Measurements from ENCODE around the gene ISG15. TPM values are rescaled to one million over a fixed set of nuclear protein-coding genes. Genes with fewer than 3 reads are reported as not detected.

ISG15 gene
- 11.0 TPM for total RNA-seq

- DNase-seq (ENCODE audit: low spot score in 2 of 2), result peak; percentile 58 to 80
Measured at GRCh38 chr1:1013105-1013921, at the start of gene ISG15. Gene ISG15 (plus strand): TSS chr1:1013497. CDS start chr1:1013574, 77 bp downstream.

GRCh38 chr1:963746-964525 is 49.4 kb upstream of the ISG15 start:
- DNase-seq (ENCODE audit: low spot score in 2 of 2) (no peak), FAIRE-seq (no peak)

More at GRCh38 chr1:1013105-1013921, at the start of gene ISG15:
- no peak for FAIRE-seq

- no peak for FAIRE-seq
- DNase-seq (ENCODE audit: low spot score in 2 of 2), result no peak
Measured at GRCh38 chr1:964691-965525, 48.4 kb upstream of the ISG15 start.

GRCh38 chr1:965526-966134 is 47.7 kb upstream of the ISG15 start:
- no peak for FAIRE-seq
- no peak for DNase-seq (ENCODE audit: low spot score in 2 of 2)

GRCh38 chr1:966135-966703 is 47.1 kb upstream of the ISG15 start, which contains the start of gene PLEKHN1:
Gene PLEKHN1 (plus strand): TSS chr1:966482. CDS start chr1:966532, 50 bp downstream.
- DNase-seq (ENCODE audit: low spot score in 2 of 2) (no peak), FAIRE-seq (no peak)

- FAIRE-seq, result no peak
- peak in 1 of 2 donors; percentile 84 for DNase-seq (ENCODE audit: low spot score in 2 of 2)
Measured at GRCh38 chr1:966704-967300, 46.5 kb upstream of the ISG15 start.

- DNase-seq (ENCODE audit: low spot score in 2 of 2) (no peak), FAIRE-seq (no peak)
Measured at GRCh38 chr1:967466-968343, 45.6 kb upstream of the ISG15 start.

- DNase-seq (ENCODE audit: low spot score in 2 of 2) (no peak), FAIRE-seq (no peak)
Measured at GRCh38 chr1:969260-969855, 43.9 kb upstream of the ISG15 start.

GRCh38 chr1:970242-970972 is 42.9 kb upstream of the ISG15 start:
- no peak for DNase-seq (ENCODE audit: low spot score in 2 of 2)

GRCh38 chr1:970973-971730 is 42.1 kb upstream of the ISG15 start:
- DNase-seq (ENCODE audit: low spot score in 2 of 2) (no peak), FAIRE-seq (no peak)

More at GRCh38 chr1:970242-970972, 42.9 kb upstream of the ISG15 start:
- no peak for FAIRE-seq

GRCh38 chr1:971751-972506 is 41.4 kb upstream of the ISG15 start:
- no peak for FAIRE-seq

GRCh38 chr1:972726-973458 is 40.4 kb upstream of the ISG15 start:
- DNase-seq (ENCODE audit: low spot score in 2 of 2) (no peak), FAIRE-seq (no peak)

More at GRCh38 chr1:971751-972506, 41.4 kb upstream of the ISG15 start:
- DNase-seq (ENCODE audit: low spot score in 2 of 2), result no peak

GRCh38 chr1:973459-974292 is 39.6 kb upstream of the ISG15 start:
- DNase-seq (ENCODE audit: low spot score in 2 of 2) (no peak), FAIRE-seq (no peak)

GRCh38 chr1:974293-974640 is 39.0 kb upstream of the ISG15 start:
- no peak for FAIRE-seq
- no peak for DNase-seq (ENCODE audit: low spot score in 2 of 2)
